CD4-positive, alpha-beta T cell (primary cell): ENCODE results near the gene PARD3B. TPM values are rescaled to one million over a fixed set of nuclear protein-coding genes. Genes with fewer than 3 reads are reported as not detected.

Experiments
- ATAC-seq: fragments of 200-7000 bp; cut with Tn5 transposase; one replicate; pipeline ENCODE4 v1.10.0; 2022; ENCODE audit warnings: mild to moderate bottlenecking; ENCODE audit not compliant: poor library complexity
- CTCF ChIA-PET: fragments of 350-600 bp; sonication (Branson Sonifier 250); formaldehyde crosslinking; loops from one replicate; lab custom pipeline; 2021; ENCODE audit warnings: antibody characterized with exemption, inconsistent platforms; lab: Charles Lee
- POLR2A ChIA-PET: fragments of 350-600 bp; sonication (Branson Sonifier 250); formaldehyde crosslinking; loops from one replicate; lab custom pipeline; 2021; ENCODE audit warnings: antibody characterized with exemption, inconsistent platforms; lab: Charles Lee
- DNase-seq, 14 experiments: peaks; one replicate each; pipeline ENCODE4 v3.0.0-alpha.2; 2013 to 2020; ENCODE audit warnings: mixed read lengths in 2 of 14
- H3K27ac ChIP-seq, 2 donors: one replicate each; pipeline versions ENCODE4 v1.5.1 to v1.7.0; 2013; ENCODE audit warnings: low read length in 2 of 2, low read depth in 1 of 2, mild to moderate bottlenecking in 1 of 2
- H3K27me3 ChIP-seq, 2 experiments: 1 replicate in 1 of 2; 2 replicates in 1 of 2; pipeline versions ENCODE4 v1.6.1 to v1.7.0; 2013; ENCODE audit warnings: low read length in 2 of 2, control low read depth in 1 of 2, mild to moderate bottlenecking in 1 of 2, moderate library complexity in 1 of 2; ENCODE audit not compliant: insufficient read depth in 2 of 2, control insufficient read depth in 1 of 2
- H3K36me3 ChIP-seq: one replicate; pipeline ENCODE4 v1.6.1; 2013; ENCODE audit warnings: low read length, control low read depth; ENCODE audit not compliant: insufficient read depth
- H3K4me1 ChIP-seq: one replicate; pipeline ENCODE4 v1.6.1; 2013; ENCODE audit warnings: low read length, control low read depth; ENCODE audit not compliant: insufficient read depth
- H3K4me3 ChIP-seq: one replicate; pipeline ENCODE4 v1.5.1; 2013; ENCODE audit warnings: mild to moderate bottlenecking, low read length, moderate library complexity
- H3K9me3 ChIP-seq, 2 experiments: 1 replicate in 1 of 2; 2 replicates in 1 of 2; pipeline versions ENCODE4 v1.6.1 to v1.7.0; 2013; ENCODE audit warnings: low read length in 2 of 2, mild to moderate bottlenecking in 2 of 2, control low read depth in 1 of 2, moderate library complexity in 1 of 2; ENCODE audit not compliant: control insufficient read depth in 1 of 2, insufficient read depth in 1 of 2
- H3K27ac Mint-ChIP-seq: one replicate; pipeline ENCODE4 v1.8.0; 2020; ENCODE audit warnings: mixed read lengths
- H3K27me3 Mint-ChIP-seq: one replicate; pipeline ENCODE4 v1.8.0; 2021; ENCODE audit warnings: mixed read lengths
- H3K36me3 Mint-ChIP-seq: one replicate; pipeline ENCODE4 v1.8.0; 2021; ENCODE audit warnings: low read depth, mixed read lengths
- H3K4me1 Mint-ChIP-seq: one replicate; pipeline ENCODE4 v1.8.0; 2021; ENCODE audit warnings: low read depth, mixed read lengths
- H3K4me3 Mint-ChIP-seq: one replicate; pipeline ENCODE4 v1.8.0; 2020; ENCODE audit warnings: mild to moderate bottlenecking, mixed read lengths
- H3K9me3 Mint-ChIP-seq: one replicate; pipeline ENCODE4 v1.8.0; 2020; ENCODE audit warnings: mixed read lengths
- intact Hi-C, 2 experiments: fragments of 100-400 bp; cut with DNase I in 1 of 2; cut with micrococcal nuclease in 1 of 2; formaldehyde crosslinking; loops; one replicate each; pipeline versions ENCODE4 v1.15.1 to v1.9.0; 2023 to 2025; cut with DNase I, micrococcal nuclease
- total RNA-seq, 174 experiments: library from RNA in 2 of 174; stranded (reverse) in 2 of 174; gene quantifications; one replicate each; pipeline ENCODE4 v1.2.3 and lab custom pipeline; 2021 to 2026
- TF ChIP-seq, protein P1 (sequence below): fragments of 200-600 bp; IDR thresholded peaks from one replicate; pipeline ENCODE4 v1.8.0; 2022; ENCODE audit warnings: antibody characterized with exemption, mild to moderate bottlenecking

PARD3B gene
- total RNA-seq, 2 experiments from 2014 or later = 0.87 to 1.9 TPM

GRCh38 chr2:205405752-205406151 is 860.5 kb downstream of the PARD3B start:
- Histone ChIP-seq H3K4me3 (no peak overlapping the region), H3K27ac (no peak overlapping the region), H3K27me3 (no peaks in the 10 kb centered on the region), H3K9me3 (no peaks in the 10 kb centered on the region), H3K36me3 (no peaks in the 10 kb centered on the region), H3K4me1 (no peaks in the 10 kb centered on the region)
- intact Hi-C loops = no loop called here
- DNase-seq (no peak), ATAC-seq (no peak)
- H3K9me3 Mint-ChIP-seq = no peaks in the 10 kb centered on the region
- no peaks in the 10 kb centered on the region for H3K36me3 Mint-ChIP-seq
- no peak overlapping the region for H3K27ac Mint-ChIP-seq
- H3K4me3 Mint-ChIP-seq = no peak overlapping the region
- no peaks in the 10 kb centered on the region for H3K4me1 Mint-ChIP-seq
- TF ChIP-seq, protein P1, sequence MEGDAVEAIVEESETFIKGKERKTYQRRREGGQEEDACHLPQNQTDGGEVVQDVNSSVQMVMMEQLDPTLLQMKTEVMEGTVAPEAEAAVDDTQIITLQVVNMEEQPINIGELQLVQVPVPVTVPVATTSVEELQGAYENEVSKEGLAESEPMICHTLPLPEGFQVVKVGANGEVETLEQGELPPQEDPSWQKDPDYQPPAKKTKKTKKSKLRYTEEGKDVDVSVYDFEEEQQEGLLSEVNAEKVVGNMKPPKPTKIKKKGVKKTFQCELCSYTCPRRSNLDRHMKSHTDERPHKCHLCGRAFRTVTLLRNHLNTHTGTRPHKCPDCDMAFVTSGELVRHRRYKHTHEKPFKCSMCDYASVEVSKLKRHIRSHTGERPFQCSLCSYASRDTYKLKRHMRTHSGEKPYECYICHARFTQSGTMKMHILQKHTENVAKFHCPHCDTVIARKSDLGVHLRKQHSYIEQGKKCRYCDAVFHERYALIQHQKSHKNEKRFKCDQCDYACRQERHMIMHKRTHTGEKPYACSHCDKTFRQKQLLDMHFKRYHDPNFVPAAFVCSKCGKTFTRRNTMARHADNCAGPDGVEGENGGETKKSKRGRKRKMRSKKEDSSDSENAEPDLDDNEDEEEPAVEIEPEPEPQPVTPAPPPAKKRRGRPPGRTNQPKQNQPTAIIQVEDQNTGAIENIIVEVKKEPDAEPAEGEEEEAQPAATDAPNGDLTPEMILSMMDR = no peak
- ChIA-PET POLR2A (no interaction called here), CTCF (interaction anchor here (0.6 kb wide), 1 partner anchor 886 kb away, joined by 3 read pairs; no protein-coding TSS in a partner anchor)
- H3K27me3 Mint-ChIP-seq = no peaks in the 10 kb centered on the region

DNA sequence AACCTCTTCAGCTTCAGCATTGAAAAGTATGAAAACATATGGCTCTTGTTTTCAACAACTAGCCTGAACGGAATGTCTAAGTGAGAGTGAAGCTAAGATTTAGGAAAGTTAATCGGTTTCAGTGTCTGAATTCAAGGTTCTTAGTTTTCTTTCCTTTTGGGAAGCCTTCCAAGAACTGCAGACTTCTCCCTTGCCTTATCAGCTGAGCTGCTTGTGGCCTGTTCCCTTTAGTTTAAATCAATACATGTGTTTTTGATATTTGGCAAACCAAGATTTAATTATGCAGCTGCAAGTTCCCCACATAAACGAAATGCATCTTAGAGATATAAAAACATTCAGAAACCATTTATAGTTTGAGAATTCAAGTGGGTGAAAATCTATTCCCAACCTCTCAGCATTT is 862.7 kb downstream of the PARD3B start:
- Histone ChIP-seq H3K4me3 (no peak overlapping the region), H3K27ac (no peak overlapping the region), H3K9me3 (no peaks in the 10 kb centered on the region), H3K4me1 (no peaks in the 10 kb centered on the region), H3K27me3 (no peaks in the 10 kb centered on the region), H3K36me3 (no peaks in the 10 kb centered on the region)
- intact Hi-C loops = no loop called here
- no peak for ATAC-seq
- Mint-ChIP-seq H3K27ac (no peak overlapping the region), H3K4me3 (no peak overlapping the region), H3K9me3 (no peaks in the 10 kb centered on the region), H3K27me3 (no peaks in the 10 kb centered on the region), H3K4me1 (no peaks in the 10 kb centered on the region), H3K36me3 (no peaks in the 10 kb centered on the region)
- TF ChIP-seq, protein P1 = no peak
- no peak for DNase-seq
- ChIA-PET CTCF (no interaction called here), POLR2A (no interaction called here)

DNA sequence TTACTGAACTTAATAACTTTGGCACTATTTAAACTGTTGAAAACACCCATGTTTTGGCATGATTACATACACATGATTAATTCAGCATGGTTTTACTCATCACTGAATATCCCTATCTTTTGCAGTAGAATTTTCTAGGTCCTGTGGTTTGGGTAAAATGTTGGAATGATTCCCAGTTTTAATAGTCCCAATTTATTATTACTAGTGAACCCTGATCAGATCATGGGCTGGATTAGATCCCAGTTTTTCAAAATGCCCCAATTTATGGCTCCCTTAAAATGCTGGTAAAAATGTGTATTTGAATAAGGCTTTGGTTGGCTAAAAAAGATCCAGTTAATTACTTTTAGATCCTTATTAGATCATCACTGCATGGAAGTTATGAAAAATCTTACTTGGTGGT is 863.4 kb downstream of the PARD3B start:
- Histone ChIP-seq H3K36me3 (no peaks in the 10 kb centered on the region), H3K4me3 (no peak overlapping the region), H3K9me3 (no peaks in the 10 kb centered on the region), H3K27ac (no peak overlapping the region), H3K27me3 (no peaks in the 10 kb centered on the region), H3K4me1 (no peaks in the 10 kb centered on the region)
- POLR2A ChIA-PET = no interaction called here
- no peaks in the 10 kb centered on the region for H3K4me1 Mint-ChIP-seq
- no peak overlapping the region for H3K27ac Mint-ChIP-seq
- CTCF ChIA-PET = interaction anchor here (2.0 kb wide), 1 partner anchor 9 kb away, joined by 4 read pairs; no protein-coding TSS in a partner anchor
- no peak overlapping the region for H3K4me3 Mint-ChIP-seq
- intact Hi-C loops = no loop called here
- H3K27me3 Mint-ChIP-seq = no peaks in the 10 kb centered on the region
- DNase-seq = no peak
- no peak for ATAC-seq
- TF ChIP-seq, protein P1 = no peak
- H3K9me3 Mint-ChIP-seq = no peaks in the 10 kb centered on the region
- H3K36me3 Mint-ChIP-seq = no peaks in the 10 kb centered on the region
